ENCODE data around the gene KIRREL3.

Gene KIRREL3

GRCh38 chr11:126456089-126456488 lies 544.5 kb downstream of the KIRREL3 start:
- no peaks in the 10 kb centered on the region for H3K4me1 ChIP-seq (ENCODE audit: control insufficient read depth, insufficient read depth, low read length, unreplicated experiment)
- no peak overlapping the region for H2AFZ ChIP-seq (ENCODE audit: low read length, unreplicated experiment)
- H3K79me2 ChIP-seq (ENCODE audit: control insufficient read depth, insufficient read depth, low read length, unreplicated experiment) = no peaks in the 10 kb centered on the region
- no peaks in the 10 kb centered on the region for H3K36me3 ChIP-seq (ENCODE audit: insufficient read depth, low read length)
- H3K27ac ChIP-seq (ENCODE audit: low read depth, low read length) = no peak overlapping the region
- no peak overlapping the region for H3K4me3 ChIP-seq (ENCODE audit: low read depth, low read length)
- H3K27me3 ChIP-seq (ENCODE audit: insufficient read depth, low read length) = peaks cover 35% of the 10 kb centered on the region

GRCh38 chr11:126452241-126453101 lies 548.1 kb downstream of the KIRREL3 start:
- no peaks in the 10 kb centered on the region for H3K36me3 ChIP-seq (ENCODE audit: insufficient read depth, low read length)
- no peak overlapping the region for H3K4me3 ChIP-seq (ENCODE audit: low read depth, low read length)
- H3K4me1 ChIP-seq (ENCODE audit: control insufficient read depth, insufficient read depth, low read length, unreplicated experiment) = no peaks in the 10 kb centered on the region
- H3K27me3 ChIP-seq (ENCODE audit: insufficient read depth, low read length) = peaks cover 21% of the 10 kb centered on the region
- H3K27ac ChIP-seq (ENCODE audit: low read depth, low read length) = no peak overlapping the region
- H3K79me2 ChIP-seq (ENCODE audit: control insufficient read depth, insufficient read depth, low read length, unreplicated experiment) = no peaks in the 10 kb centered on the region
- no peak overlapping the region for H2AFZ ChIP-seq (ENCODE audit: low read length, unreplicated experiment)

- no peak overlapping the region for H2AFZ ChIP-seq (ENCODE audit: low read length, unreplicated experiment)
- no peak overlapping the region for H3K27ac ChIP-seq (ENCODE audit: low read depth, low read length)
- no peaks in the 10 kb centered on the region for H3K4me1 ChIP-seq (ENCODE audit: control insufficient read depth, insufficient read depth, low read length, unreplicated experiment)
- no peak overlapping the region for H3K4me3 ChIP-seq (ENCODE audit: low read depth, low read length)
- peaks cover 21% of the 10 kb centered on the region for H3K27me3 ChIP-seq (ENCODE audit: insufficient read depth, low read length)
- no peaks in the 10 kb centered on the region for H3K36me3 ChIP-seq (ENCODE audit: insufficient read depth, low read length)
- H3K79me2 ChIP-seq (ENCODE audit: control insufficient read depth, insufficient read depth, low read length, unreplicated experiment) = no peaks in the 10 kb centered on the region
These were observed 549.3 kb downstream of the KIRREL3 start for GRCh38 chr11:126451211-126451802.

GRCh38 chr11:126450806-126451205 lies 549.8 kb downstream of the KIRREL3 start:
- H3K4me1 ChIP-seq (ENCODE audit: control insufficient read depth, insufficient read depth, low read length, unreplicated experiment) = no peaks in the 10 kb centered on the region
- peaks cover 21% of the 10 kb centered on the region for H3K27me3 ChIP-seq (ENCODE audit: insufficient read depth, low read length)
- H3K36me3 ChIP-seq (ENCODE audit: insufficient read depth, low read length) = no peaks in the 10 kb centered on the region
- H3K4me3 ChIP-seq (ENCODE audit: low read depth, low read length) = no peak overlapping the region
- no peak overlapping the region for H3K27ac ChIP-seq (ENCODE audit: low read depth, low read length)
- H2AFZ ChIP-seq (ENCODE audit: low read length, unreplicated experiment) = no peak overlapping the region
- H3K79me2 ChIP-seq (ENCODE audit: control insufficient read depth, insufficient read depth, low read length, unreplicated experiment) = no peaks in the 10 kb centered on the region

GRCh38 chr11:126450198-126450597 lies 550.4 kb downstream of the KIRREL3 start:
- H3K79me2 ChIP-seq (ENCODE audit: control insufficient read depth, insufficient read depth, low read length, unreplicated experiment) = no peaks in the 10 kb centered on the region
- H3K27ac ChIP-seq (ENCODE audit: low read depth, low read length) = no peak overlapping the region
- H3K4me3 ChIP-seq (ENCODE audit: low read depth, low read length) = no peak overlapping the region
- peaks cover 21% of the 10 kb centered on the region for H3K27me3 ChIP-seq (ENCODE audit: insufficient read depth, low read length)
- no peaks in the 10 kb centered on the region for H3K4me1 ChIP-seq (ENCODE audit: control insufficient read depth, insufficient read depth, low read length, unreplicated experiment)
- no peaks in the 10 kb centered on the region for H3K36me3 ChIP-seq (ENCODE audit: insufficient read depth, low read length)
- H2AFZ ChIP-seq (ENCODE audit: low read length, unreplicated experiment) = no peak overlapping the region

- no peaks in the 10 kb centered on the region for H3K27me3 ChIP-seq (ENCODE audit: insufficient read depth, low read length)
- H2AFZ ChIP-seq (ENCODE audit: low read length, unreplicated experiment) = no peak overlapping the region
- no peak overlapping the region for H3K4me3 ChIP-seq (ENCODE audit: low read depth, low read length)
- H3K36me3 ChIP-seq (ENCODE audit: insufficient read depth, low read length) = no peaks in the 10 kb centered on the region
- H3K4me1 ChIP-seq (ENCODE audit: control insufficient read depth, insufficient read depth, low read length, unreplicated experiment) = no peaks in the 10 kb centered on the region
- no peaks in the 10 kb centered on the region for H3K79me2 ChIP-seq (ENCODE audit: control insufficient read depth, insufficient read depth, low read length, unreplicated experiment)
- H3K27ac ChIP-seq (ENCODE audit: low read depth, low read length) = no peak overlapping the region
These were observed 554.0 kb downstream of the KIRREL3 start for GRCh38 chr11:126446581-126446980.

- Histone ChIP-seq H3K4me1 (ENCODE audit: control insufficient read depth, insufficient read depth, low read length, unreplicated experiment) (no peaks in the 10 kb centered on the region), H3K79me2 (ENCODE audit: control insufficient read depth, insufficient read depth, low read length, unreplicated experiment) (no peaks in the 10 kb centered on the region), H2AFZ (ENCODE audit: low read length, unreplicated experiment) (no peak overlapping the region), H3K4me3 (ENCODE audit: low read depth, low read length) (no peak overlapping the region), H3K27ac (ENCODE audit: low read depth, low read length) (no peak overlapping the region), H3K27me3 (ENCODE audit: insufficient read depth, low read length) (no peaks in the 10 kb centered on the region), H3K36me3 (ENCODE audit: insufficient read depth, low read length) (no peaks in the 10 kb centered on the region)
These were observed 556.5 kb downstream of the KIRREL3 start for GRCh38 chr11:126444072-126444471.

GRCh38 chr11:126443120-126443519 lies 557.5 kb downstream of the KIRREL3 start:
- no peaks in the 10 kb centered on the region for H3K4me1 ChIP-seq (ENCODE audit: control insufficient read depth, insufficient read depth, low read length, unreplicated experiment)
- H3K4me3 ChIP-seq (ENCODE audit: low read depth, low read length) = no peak overlapping the region
- H2AFZ ChIP-seq (ENCODE audit: low read length, unreplicated experiment) = no peak overlapping the region
- no peaks in the 10 kb centered on the region for H3K27me3 ChIP-seq (ENCODE audit: insufficient read depth, low read length)
- H3K27ac ChIP-seq (ENCODE audit: low read depth, low read length) = no peak overlapping the region
- no peaks in the 10 kb centered on the region for H3K36me3 ChIP-seq (ENCODE audit: insufficient read depth, low read length)
- H3K79me2 ChIP-seq (ENCODE audit: control insufficient read depth, insufficient read depth, low read length, unreplicated experiment) = no peaks in the 10 kb centered on the region

GRCh38 chr11:126440792-126441514 lies 559.6 kb downstream of the KIRREL3 start:
- no peaks in the 10 kb centered on the region for H3K4me1 ChIP-seq (ENCODE audit: control insufficient read depth, insufficient read depth, low read length, unreplicated experiment)
- H3K27ac ChIP-seq (ENCODE audit: low read depth, low read length) = no peak overlapping the region
- H3K36me3 ChIP-seq (ENCODE audit: insufficient read depth, low read length) = no peaks in the 10 kb centered on the region
- H3K4me3 ChIP-seq (ENCODE audit: low read depth, low read length) = no peak overlapping the region
- no peaks in the 10 kb centered on the region for H3K79me2 ChIP-seq (ENCODE audit: control insufficient read depth, insufficient read depth, low read length, unreplicated experiment)
- H3K27me3 ChIP-seq (ENCODE audit: insufficient read depth, low read length) = no peaks in the 10 kb centered on the region
- no peak overlapping the region for H2AFZ ChIP-seq (ENCODE audit: low read length, unreplicated experiment)

- Histone ChIP-seq H3K4me1 (ENCODE audit: control insufficient read depth, insufficient read depth, low read length, unreplicated experiment) (no peaks in the 10 kb centered on the region), H3K4me3 (ENCODE audit: low read depth, low read length) (no peak overlapping the region), H3K36me3 (ENCODE audit: insufficient read depth, low read length) (no peaks in the 10 kb centered on the region), H3K79me2 (ENCODE audit: control insufficient read depth, insufficient read depth, low read length, unreplicated experiment) (no peaks in the 10 kb centered on the region), H2AFZ (ENCODE audit: low read length, unreplicated experiment) (no peak overlapping the region), H3K27ac (ENCODE audit: low read depth, low read length) (no peak overlapping the region), H3K27me3 (ENCODE audit: insufficient read depth, low read length) (no peaks in the 10 kb centered on the region)
These were observed 560.3 kb downstream of the KIRREL3 start for GRCh38 chr11:126440276-126440675.

All from ACC112 (cell line).